Measurements from ENCODE around the gene PEX10. TPM values are rescaled to one million over a fixed set of nuclear protein-coding genes. Genes with fewer than 3 reads are reported as not detected.
A peak's percentile ranks its signal among the peaks of the same experiment; 100 is the strongest.

The PEX10 gene
- total RNA-seq, 4 donors from 2014 or later: 23.2 to 33.2 (median 27.2) TPM

GRCh38 chr1:2360588-2361364, 51.6 kb downstream of the PEX10 start:
- TF ChIP-seq CTCF (IDR thresholded peaks at IDR 0.05): no peak
- TF ChIP-seq POLR2A (IDR thresholded peaks at IDR 0.05): no peak
- 56 to 69% methylated on average over 11 of the region's 11 CpGs for WGBS, 2 donors
- DNase-seq: no peak
- Histone ChIP-seq H3K27ac (peak overlapping the region in 1 of 4 donors; percentile 13), H3K4me3 (no peak overlapping the region), H3K27me3 (no peaks in the 10 kb centered on the region), H3K36me3 (no peaks in the 10 kb centered on the region), H3K4me1 (no peaks in the 10 kb centered on the region), H3K9me3 (peaks cover 0 to 9% (median 0%) of the 10 kb centered on the region in 3 donors)
- intact Hi-C loops (cut with DNase I): no loop called here

- Histone ChIP-seq H3K36me3 (no peaks in the 10 kb centered on the region), H3K4me3 (no peak overlapping the region), H3K9me3 (peaks cover 0 to 6% (median 0%) of the 10 kb centered on the region in 3 donors), H3K4me1 (peaks cover 0 to under 1% (median 0%) of the 10 kb centered on the region in 3 donors), H3K27me3 (no peaks in the 10 kb centered on the region), H3K27ac (no peak overlapping the region)
- WGBS, 2 donors: 83 to 86% methylated on average over 8 to 16 of the region's 24 CpGs
- intact Hi-C loops (cut with DNase I): no loop called here
- DNase-seq: no peak
- no peak for TF ChIP-seq CTCF (IDR thresholded peaks at IDR 0.05)
- TF ChIP-seq POLR2A (IDR thresholded peaks at IDR 0.05): no peak
Measured at GRCh38 chr1:2358651-2359640, 53.4 kb downstream of the PEX10 start.

GRCh38 chr1:2358072-2358471, 54.3 kb downstream of the PEX10 start:
- intact Hi-C loops (cut with DNase I): no loop called here
- Histone ChIP-seq H3K27ac (no peak overlapping the region), H3K4me3 (no peak overlapping the region), H3K4me1 (peaks cover 3 to 9% (median 7%) of the 10 kb centered on the region in 3 donors), H3K9me3 (no peaks in the 10 kb centered on the region), H3K36me3 (no peaks in the 10 kb centered on the region), H3K27me3 (no peaks in the 10 kb centered on the region)
- no peak for DNase-seq
- WGBS, 2 donors: 86 to 88% methylated on average over 2 to 3 of the region's 13 CpGs
- TF ChIP-seq CTCF (IDR thresholded peaks at IDR 0.05): no peak
- TF ChIP-seq POLR2A (IDR thresholded peaks at IDR 0.05): no peak

- Histone ChIP-seq H3K4me3 (no peak overlapping the region), H3K36me3 (no peaks in the 10 kb centered on the region), H3K4me1 (peaks cover 12 to 18% (median 15%) of the 10 kb centered on the region in 3 donors), H3K27me3 (no peaks in the 10 kb centered on the region), H3K27ac (no peak overlapping the region), H3K9me3 (no peaks in the 10 kb centered on the region)
- no peak for TF ChIP-seq CTCF (IDR thresholded peaks at IDR 0.05)
- no peak for DNase-seq
- intact Hi-C loops (cut with DNase I): no loop called here
- WGBS, 2 donors: 85 to 88% methylated on average over 6 to 11 of the region's 37 CpGs
Measured at GRCh38 chr1:2356911-2357845, 55.2 kb downstream of the PEX10 start.

Data from esophagus squamous epithelium (tissue), 5 donors.